Raji (cell line): ENCODE measurements around the gene ZMYND19.

Experiments
- POLR2A ChIP-seq: IDR thresholded peaks from 2 replicates; pipeline ENCODE4 v1.6.1; 2011; ENCODE audit warnings: low read depth, low read length, control low read depth; ENCODE audit not compliant: insufficient read depth

ZMYND19 gene

GRCh38 chr9:137581361-137582285, 8.7 kb downstream of the ZMYND19 start:
- no peak for TF ChIP-seq POLR2A

- TF ChIP-seq POLR2A = no peak
Measured at GRCh38 chr9:137580954-137581322, 9.4 kb downstream of the ZMYND19 start.

- no peak for TF ChIP-seq POLR2A
Measured at GRCh38 chr9:137580209-137580953, 9.9 kb downstream of the ZMYND19 start.

- no peak for TF ChIP-seq POLR2A
Measured at GRCh38 chr9:137579259-137579604, 11.1 kb downstream of the ZMYND19 start.

DNA sequence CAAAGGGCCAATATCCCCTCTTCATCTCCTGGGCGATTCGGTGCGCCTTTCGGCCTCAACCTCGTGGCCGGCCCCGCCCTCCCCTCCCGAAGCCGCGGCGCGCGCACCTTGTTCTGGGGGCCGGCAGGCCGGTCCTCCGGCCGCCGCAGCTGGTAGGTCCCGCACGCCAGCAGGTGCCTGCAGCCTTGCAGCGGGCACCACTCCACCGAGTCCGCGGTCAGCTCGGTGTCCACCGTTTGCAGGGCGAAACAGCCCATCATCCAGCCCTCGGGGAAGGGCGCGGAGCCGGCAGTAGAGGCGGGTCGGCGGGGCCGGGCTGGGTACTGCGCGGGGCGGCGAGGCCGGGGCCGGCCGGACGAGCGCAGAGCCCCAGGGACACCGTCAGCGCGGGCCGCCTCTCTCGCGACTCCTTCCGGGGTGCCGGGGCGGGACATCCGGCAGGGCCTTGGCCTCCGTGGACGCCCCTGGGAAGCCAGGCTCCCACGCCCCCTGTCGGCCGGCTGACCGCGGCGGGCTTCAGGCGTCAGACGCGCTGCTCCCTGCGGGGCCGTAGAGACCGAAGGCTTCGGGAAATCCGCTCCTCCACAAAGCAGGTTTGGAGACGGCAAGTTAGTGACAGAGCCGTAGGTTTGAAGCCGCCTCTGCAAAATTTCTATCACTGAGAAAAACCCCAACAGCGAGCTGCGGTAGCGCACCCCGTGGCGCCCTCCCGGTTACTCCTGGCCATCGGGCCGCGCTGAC, 11.6 kb downstream of the ZMYND19 start, which contains the start of gene DPH7:
Gene DPH7 (minus strand): TSS at position 408 of the 741 bp plus-strand sequence. CDS start 148 bp downstream, at position 260.
- TF ChIP-seq POLR2A = peak; percentile 78

DNA sequence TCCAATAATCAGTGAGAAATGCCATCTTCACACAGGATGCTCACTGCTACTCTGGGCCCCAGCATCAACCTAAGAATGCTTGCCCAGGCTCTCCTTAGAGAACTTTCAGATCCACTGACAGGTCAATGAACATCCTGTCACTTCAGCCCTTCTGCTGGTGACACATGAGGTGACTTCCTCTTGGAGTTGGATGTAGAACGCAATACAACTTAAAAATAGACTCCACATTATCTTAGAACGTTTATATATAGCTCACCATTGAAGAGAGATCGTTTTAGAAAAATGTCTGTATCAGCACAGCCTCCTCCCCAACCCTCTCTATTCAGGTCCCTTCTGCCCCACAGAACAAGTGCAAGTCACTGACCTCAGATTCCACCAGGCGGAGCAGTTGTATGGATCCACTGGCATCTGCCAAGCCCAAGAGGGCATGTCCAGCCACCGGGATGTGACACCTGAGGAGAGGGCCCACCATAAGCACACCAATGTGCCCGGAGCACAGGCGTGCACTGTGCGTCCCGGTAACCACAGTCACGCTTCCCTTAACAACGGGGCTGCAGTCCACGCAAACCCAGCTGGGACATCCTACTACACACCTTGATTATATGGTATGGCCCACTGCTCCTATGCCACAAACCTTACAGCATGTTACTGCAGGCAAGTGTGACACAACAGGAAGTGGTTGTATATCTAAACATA, 14.4 kb downstream of the ZMYND19 start:
- no peak for TF ChIP-seq POLR2A

DNA sequence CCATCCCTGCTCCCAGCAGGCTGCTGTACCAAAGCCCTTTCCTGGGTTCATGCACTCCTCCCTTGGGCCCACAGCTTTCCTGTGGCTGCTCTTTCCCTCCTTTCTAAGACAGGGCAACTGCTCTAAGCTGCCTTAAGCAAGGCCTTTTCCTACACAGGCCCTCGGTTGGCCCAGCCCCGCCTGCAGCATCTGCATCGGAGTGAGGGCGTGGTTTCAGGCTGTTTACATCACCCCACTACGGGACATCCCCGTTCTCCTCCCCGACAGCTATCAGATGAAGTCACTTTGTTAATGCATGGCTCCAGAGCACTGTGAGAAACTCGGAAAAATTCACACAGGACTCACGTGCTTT, 15.0 kb downstream of the ZMYND19 start:
- no peak for TF ChIP-seq POLR2A

- no peak for TF ChIP-seq POLR2A
Measured at GRCh38 chr9:137574192-137574591, 16.1 kb downstream of the ZMYND19 start.

- no peak for TF ChIP-seq POLR2A
Measured at GRCh38 chr9:137570566-137570965, 19.7 kb downstream of the ZMYND19 start.

DNA sequence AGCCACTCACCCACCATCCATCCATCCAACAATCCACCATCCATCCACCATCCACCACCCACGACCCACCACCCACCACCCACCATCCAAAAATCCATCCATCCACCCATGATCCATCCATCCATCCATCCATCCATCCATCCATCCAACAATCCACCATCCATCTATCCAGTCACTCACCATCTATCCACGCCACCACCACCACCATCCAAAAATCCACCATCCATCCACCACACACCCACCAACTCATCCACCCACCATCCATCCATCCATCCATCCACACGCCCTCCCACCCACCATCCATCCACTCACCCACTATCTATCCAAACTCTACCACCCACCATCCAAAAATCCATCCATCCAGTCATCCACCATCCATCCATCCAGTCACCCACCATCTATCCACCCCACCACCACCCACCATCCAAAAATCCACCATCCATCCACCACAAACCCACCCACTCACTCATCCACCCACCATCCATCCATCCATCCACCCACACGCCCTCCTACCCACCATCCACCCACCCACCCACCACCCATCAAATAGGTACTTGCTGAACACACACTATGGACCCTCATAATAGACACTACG, 20.6 kb downstream of the ZMYND19 start:
- TF ChIP-seq POLR2A = no peak

DNA sequence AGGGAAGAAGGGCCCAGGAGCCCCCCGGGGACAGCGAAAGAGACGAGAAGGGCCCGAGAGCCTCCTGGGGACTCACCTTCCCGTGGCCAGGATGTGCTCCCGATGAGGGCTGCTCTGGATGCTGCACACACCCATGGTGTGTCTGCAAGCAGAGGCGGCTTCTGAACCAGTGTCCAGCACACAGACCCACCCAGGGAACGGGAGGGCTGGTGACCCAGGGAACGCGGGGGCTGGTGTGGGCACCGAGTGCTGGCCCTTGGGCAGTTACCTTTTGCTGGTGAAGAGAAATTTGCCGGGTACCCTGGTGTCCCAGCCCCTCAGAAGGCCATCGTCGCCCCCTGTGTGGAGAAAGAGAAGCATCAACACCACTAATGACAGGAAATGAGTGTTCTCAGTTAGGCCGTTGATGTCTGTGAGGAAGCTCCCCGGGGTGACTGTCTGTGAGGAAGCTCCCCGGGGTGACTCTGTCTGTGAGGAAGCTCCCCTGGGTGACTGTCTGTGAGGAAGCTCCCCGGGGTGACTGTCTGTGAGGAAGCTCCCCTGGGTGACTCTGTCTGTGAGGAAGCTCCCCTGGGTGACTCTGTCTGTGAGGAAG, 25.4 kb downstream of the ZMYND19 start:
- no peak for TF ChIP-seq POLR2A

- no peak for TF ChIP-seq POLR2A
Measured at GRCh38 chr9:137564134-137564533, 26.2 kb downstream of the ZMYND19 start.

GRCh38 chr9:137558127-137558526, 32.2 kb downstream of the ZMYND19 start:
- TF ChIP-seq POLR2A = no peak

- TF ChIP-seq POLR2A = no peak
Measured at GRCh38 chr9:137556069-137556838, 34.1 kb downstream of the ZMYND19 start.

GRCh38 chr9:137555179-137555578, 35.1 kb downstream of the ZMYND19 start:
- no peak for TF ChIP-seq POLR2A
